SK-N-MC (cell line): ENCODE data around the gene FLNC.

Source experiments
- EZH2 ChIP-seq: fragments of 200-600 bp; sonication (generic); IDR thresholded peaks from one replicate; pipeline ENCODE4 v1.6.1; 2017; ENCODE audit warnings: antibody characterized with exemption
- FOXP2 ChIP-seq: optimal IDR thresholded peaks from 2 replicates; pipeline ENCODE3; 2011; ENCODE audit warnings: mild to moderate bottlenecking, moderate library complexity; ENCODE audit not compliant: insufficient read depth; ENCODE audit errors: extremely low read length, control extremely low read depth
- POLR2AphosphoS5 ChIP-seq: IDR thresholded peaks from 2 replicates; pipeline ENCODE4 v1.6.1; 2012; ENCODE audit warnings: mild to moderate bottlenecking, low read depth, low read length, borderline replicate concordance

DNA sequence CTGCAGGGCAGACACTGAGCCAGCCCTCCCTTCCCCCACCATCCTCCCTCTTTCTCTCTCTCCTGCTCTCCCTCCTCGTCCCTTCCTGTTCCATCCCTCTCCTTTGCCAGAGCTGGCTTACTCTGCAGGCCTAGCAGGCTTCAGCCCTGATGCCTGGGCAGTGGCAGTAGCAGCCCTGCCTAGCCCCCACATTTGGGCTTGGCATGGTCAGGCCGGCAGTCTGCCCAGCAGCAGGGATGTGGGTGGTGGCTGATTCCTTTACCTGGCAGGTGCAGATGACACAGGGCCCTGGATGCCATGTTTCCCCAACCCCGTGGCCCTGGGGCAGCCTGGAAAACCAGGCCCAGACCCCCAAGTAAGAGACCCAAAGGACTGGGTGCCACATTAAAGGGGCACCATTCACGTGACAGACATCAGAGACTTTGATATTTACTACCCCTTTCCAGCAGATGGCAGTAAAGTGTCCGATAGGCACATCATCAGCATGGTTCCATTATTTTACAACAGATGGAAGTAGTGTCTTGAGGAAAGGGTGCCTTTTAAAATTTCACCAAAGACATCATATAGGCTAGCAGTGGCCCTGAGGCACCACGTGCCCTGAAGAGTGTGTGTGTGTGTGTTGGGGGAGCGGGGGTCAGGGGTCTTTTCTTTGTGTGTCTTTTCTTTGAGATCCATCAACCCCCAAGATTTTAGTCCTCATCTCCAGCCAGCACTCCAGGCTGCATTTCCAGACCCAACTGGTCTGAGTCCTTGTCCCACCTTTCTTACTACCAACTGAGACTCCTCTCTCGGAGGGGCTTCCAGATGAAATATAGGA, 74.4 kb downstream of the FLNC start:
- no peak for TF ChIP-seq EZH2
- no peak for TF ChIP-seq POLR2AphosphoS5
- no peak for TF ChIP-seq FOXP2
